HepG2 (cell line): ENCODE measurements around the gene CLCN2. TPM values are rescaled to one million over a fixed set of nuclear protein-coding genes. Genes with fewer than 3 reads are reported as not detected.

ENCODE experiments used
- ARID5B ChIP-seq: IDR thresholded peaks from 2 replicates; pipeline ENCODE4 v1.4.0; 2020; ENCODE audit warnings: mild to moderate bottlenecking, missing genetic modification reagents
- CC2D1A ChIP-seq: sonication (generic); formaldehyde crosslinking; IDR thresholded peaks from 2 replicates; pipeline ENCODE4 v1.8.1; 2023; ENCODE audit warnings: mild to moderate bottlenecking, missing genetic modification reagents
- HDAC6 ChIP-seq: fragments of 200-600 bp; sonication (generic); IDR thresholded peaks from 2 replicates; pipeline ENCODE4 v1.7.0; 2017; ENCODE audit warnings: mild to moderate bottlenecking, antibody characterized with exemption, low read length, low read depth
- KMT2A ChIP-seq: sonication (generic); formaldehyde crosslinking; IDR thresholded peaks from 2 replicates; pipeline ENCODE4 v1.4.0; 2020; ENCODE audit warnings: missing genetic modification reagents
- MAFG ChIP-seq: sonication (generic); formaldehyde crosslinking; IDR thresholded peaks from 2 replicates; pipeline ENCODE4 v1.5.1; 2020; ENCODE audit warnings: mild to moderate bottlenecking, missing genetic modification reagents
- SAP130 ChIP-seq: IDR thresholded peaks from 2 replicates; pipeline ENCODE4 v1.6.1; 2016; ENCODE audit warnings: low read depth
- ZBED4 ChIP-seq: sonication (generic); formaldehyde crosslinking; IDR thresholded peaks from 2 replicates; pipeline ENCODE4 v1.4.0; 2020; ENCODE audit warnings: missing genetic modification reagents, borderline replicate concordance
- ZFY ChIP-seq: sonication (generic); formaldehyde crosslinking; IDR thresholded peaks from 2 replicates; pipeline ENCODE4 v1.4.0; 2020; ENCODE audit warnings: missing genetic modification reagents
- ZKSCAN8 ChIP-seq: IDR thresholded peaks from 2 replicates; pipeline ENCODE4 v1.6.1; 2016; ENCODE audit warnings: borderline replicate concordance, missing genetic modification reagents, missing compliant biosample characterization
- ZNF383 ChIP-seq: sonication (generic); formaldehyde crosslinking; IDR thresholded peaks from 2 replicates; pipeline ENCODE4 v1.4.0; 2020; ENCODE audit warnings: missing genetic modification reagents, mild to moderate bottlenecking, borderline replicate concordance
- ZNF567 ChIP-seq: sonication (generic); formaldehyde crosslinking; IDR thresholded peaks from 2 replicates; pipeline ENCODE4 v1.8.1; 2023; ENCODE audit warnings: mild to moderate bottlenecking, missing genetic modification reagents, borderline replicate concordance
- ZNF784 ChIP-seq: sonication (generic); formaldehyde crosslinking; IDR thresholded peaks from 2 replicates; pipeline ENCODE4 v1.5.1; 2020; ENCODE audit warnings: missing genetic modification reagents, mild to moderate bottlenecking, borderline replicate concordance
- polyA plus RNA-seq, 8 experiments: library from polyadenylated mRNA; depleted of rRNA in 3 of 8; stranded (reverse) in 7 of 8; unstranded in 1 of 8; fragments of >200 nt; fragmentation: Illumina TruSeq in 4 of 8; extraction: Trizol in 4 of 8; gene quantifications; 2 replicates each; pipeline versions ENCODE4 v1.2.1 to v1.2.3, GENCODE V29; 2011 to 2016; ENCODE audit warnings: low read depth in 4 of 8, missing spikeins in 1 of 8, mixed read lengths in 1 of 8; ENCODE audit not compliant: insufficient read depth in 1 of 8
- total RNA-seq, 5 experiments: library from RNA; depleted of rRNA; stranded (reverse); fragments of >200 nt; fragmentation: Illumina TruSeq; extraction: Trizol; gene quantifications; 2 replicates each; pipeline ENCODE4 v1.2.3, GENCODE V29; 2016; ENCODE audit warnings: low read depth in 1 of 5
- TF ChIP-seq, protein P1 (sequence below): sonication (generic); formaldehyde crosslinking; IDR thresholded peaks from 2 replicates; pipeline ENCODE4 v1.4.0; 2020; ENCODE audit warnings: mild to moderate bottlenecking, missing genetic modification reagents
- TF ChIP-seq, protein P2 (sequence below): IDR thresholded peaks from 2 replicates; pipeline ENCODE4 v1.6.1; 2012; ENCODE audit warnings: low read depth, low read length, improper control_type of control experiment

CLCN2 gene
- total and polyA plus RNA-seq, 2 of the 13 experiments (the other 11 are each of a cell fraction or from before 2014, with no cell fraction given) = 11.4 to 13.5 TPM

DNA sequence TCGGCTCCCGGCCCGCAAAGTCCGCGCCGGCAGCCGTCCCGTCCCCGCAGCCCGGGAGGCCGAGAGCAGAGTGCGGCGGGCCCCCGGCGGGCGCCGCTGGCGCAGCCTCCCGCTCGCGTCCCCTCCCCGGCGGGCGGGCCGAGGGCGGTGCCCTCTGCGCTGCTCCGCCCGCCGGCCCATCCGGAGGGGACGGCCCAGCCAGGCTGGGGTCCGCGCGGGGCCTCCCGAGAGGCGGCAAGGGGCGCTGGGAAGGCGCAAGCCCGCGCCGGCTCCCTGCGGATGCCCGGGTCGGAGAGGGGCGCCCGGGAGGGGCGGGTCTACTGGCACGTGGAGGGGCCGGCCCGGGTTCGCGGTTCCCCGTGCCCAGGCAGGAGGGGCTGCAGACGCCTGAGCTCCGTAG, at the start of gene CLCN2, which contains the start of gene POLR2H (continued):
- TF ChIP-seq ZBED4 (CRISPR knock-in tag) = peak; percentile 64; the same call in 1 of the 2 replicates
- TF ChIP-seq ARID5B (CRISPR knock-in tag) = no peak
- TF ChIP-seq, protein P1, sequence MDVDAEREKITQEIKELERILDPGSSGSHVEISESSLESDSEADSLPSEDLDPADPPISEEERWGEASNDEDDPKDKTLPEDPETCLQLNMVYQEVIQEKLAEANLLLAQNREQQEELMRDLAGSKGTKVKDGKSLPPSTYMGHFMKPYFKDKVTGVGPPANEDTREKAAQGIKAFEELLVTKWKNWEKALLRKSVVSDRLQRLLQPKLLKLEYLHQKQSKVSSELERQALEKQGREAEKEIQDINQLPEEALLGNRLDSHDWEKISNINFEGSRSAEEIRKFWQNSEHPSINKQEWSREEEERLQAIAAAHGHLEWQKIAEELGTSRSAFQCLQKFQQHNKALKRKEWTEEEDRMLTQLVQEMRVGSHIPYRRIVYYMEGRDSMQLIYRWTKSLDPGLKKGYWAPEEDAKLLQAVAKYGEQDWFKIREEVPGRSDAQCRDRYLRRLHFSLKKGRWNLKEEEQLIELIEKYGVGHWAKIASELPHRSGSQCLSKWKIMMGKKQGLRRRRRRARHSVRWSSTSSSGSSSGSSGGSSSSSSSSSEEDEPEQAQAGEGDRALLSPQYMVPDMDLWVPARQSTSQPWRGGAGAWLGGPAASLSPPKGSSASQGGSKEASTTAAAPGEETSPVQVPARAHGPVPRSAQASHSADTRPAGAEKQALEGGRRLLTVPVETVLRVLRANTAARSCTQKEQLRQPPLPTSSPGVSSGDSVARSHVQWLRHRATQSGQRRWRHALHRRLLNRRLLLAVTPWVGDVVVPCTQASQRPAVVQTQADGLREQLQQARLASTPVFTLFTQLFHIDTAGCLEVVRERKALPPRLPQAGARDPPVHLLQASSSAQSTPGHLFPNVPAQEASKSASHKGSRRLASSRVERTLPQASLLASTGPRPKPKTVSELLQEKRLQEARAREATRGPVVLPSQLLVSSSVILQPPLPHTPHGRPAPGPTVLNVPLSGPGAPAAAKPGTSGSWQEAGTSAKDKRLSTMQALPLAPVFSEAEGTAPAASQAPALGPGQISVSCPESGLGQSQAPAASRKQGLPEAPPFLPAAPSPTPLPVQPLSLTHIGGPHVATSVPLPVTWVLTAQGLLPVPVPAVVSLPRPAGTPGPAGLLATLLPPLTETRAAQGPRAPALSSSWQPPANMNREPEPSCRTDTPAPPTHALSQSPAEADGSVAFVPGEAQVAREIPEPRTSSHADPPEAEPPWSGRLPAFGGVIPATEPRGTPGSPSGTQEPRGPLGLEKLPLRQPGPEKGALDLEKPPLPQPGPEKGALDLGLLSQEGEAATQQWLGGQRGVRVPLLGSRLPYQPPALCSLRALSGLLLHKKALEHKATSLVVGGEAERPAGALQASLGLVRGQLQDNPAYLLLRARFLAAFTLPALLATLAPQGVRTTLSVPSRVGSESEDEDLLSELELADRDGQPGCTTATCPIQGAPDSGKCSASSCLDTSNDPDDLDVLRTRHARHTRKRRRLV (CRISPR knock-in tag) = no peak
- TF ChIP-seq CC2D1A (CRISPR knock-in tag) = no peak
- peak; percentile 49 for TF ChIP-seq SAP130 (CRISPR knock-in tag)
- TF ChIP-seq ZKSCAN8 = no peak
- no peak for TF ChIP-seq HDAC6
- TF ChIP-seq ZNF567 (CRISPR knock-in tag) = 0 out of 2 replicates have a peak, but pooled peaks have one; percentile 71
- TF ChIP-seq ZFY (CRISPR knock-in tag) = peak; percentile 84
- TF ChIP-seq KMT2A (CRISPR knock-in tag) = no peak
- TF ChIP-seq, protein P2, sequence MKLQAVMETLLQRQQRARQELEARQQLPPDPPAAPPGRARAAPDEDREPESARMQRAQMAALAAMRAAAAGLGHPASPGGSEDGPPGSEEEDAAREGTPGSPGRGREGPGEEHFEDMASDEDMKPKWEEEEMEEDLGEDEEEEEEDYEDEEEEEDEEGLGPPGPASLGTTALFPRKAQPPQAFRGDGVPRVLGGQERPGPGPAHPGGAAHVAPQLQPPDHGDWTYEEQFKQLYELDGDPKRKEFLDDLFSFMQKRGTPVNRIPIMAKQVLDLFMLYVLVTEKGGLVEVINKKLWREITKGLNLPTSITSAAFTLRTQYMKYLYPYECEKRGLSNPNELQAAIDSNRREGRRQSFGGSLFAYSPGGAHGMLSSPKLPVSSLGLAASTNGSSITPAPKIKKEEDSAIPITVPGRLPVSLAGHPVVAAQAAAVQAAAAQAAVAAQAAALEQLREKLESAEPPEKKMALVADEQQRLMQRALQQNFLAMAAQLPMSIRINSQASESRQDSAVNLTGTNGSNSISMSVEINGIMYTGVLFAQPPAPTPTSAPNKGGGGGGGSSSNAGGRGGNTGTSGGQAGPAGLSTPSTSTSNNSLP = no peak
- TF ChIP-seq MAFG (CRISPR knock-in tag) = no peak
- no peak for TF ChIP-seq ZNF383 (CRISPR knock-in tag)
- TF ChIP-seq ZNF784 = no peak
